AG04449 (cell line): ENCODE results near the gene NOL3.

Source experiments
- CTCF ChIA-PET: fragments of 350-600 bp; formaldehyde crosslinking; extraction: SDS; loops from one replicate; lab custom pipeline; 2021; ENCODE audit warnings: antibody characterized with exemption; lab: Yijun Ruan, JAX
- POLR2A ChIA-PET: fragments of 400-600, 350-600 bp; formaldehyde crosslinking; extraction: SDS; loops from one replicate; lab custom pipeline; 2020; ENCODE audit warnings: antibody characterized with exemption, inconsistent platforms; lab: Yijun Ruan, JAX
- DNase-seq: peaks from one replicate; pipeline ENCODE4 v3.0.0-alpha.2; 2010; ENCODE audit warnings: low read depth, low spot score
- H3K4me3 ChIP-seq: 2 replicates; pipeline ENCODE4 v1.5.1; 2011; ENCODE audit warnings: low read depth, mild to moderate bottlenecking, control low read depth, low read length
- CTCF ChIP-seq: IDR thresholded peaks from one replicate; pipeline ENCODE4 v1.5.1; 2011; ENCODE audit warnings: mild to moderate bottlenecking, moderate library complexity, low read length, control low read depth, inconsistent platforms; ENCODE audit not compliant: insufficient read depth; ENCODE audit errors: missing control alignments

The NOL3 gene

GRCh38 chr16:67191411-67191994 is 21.2 kb downstream of the NOL3 start:
- H3K4me3 ChIP-seq, result peak overlapping the region; percentile 56
- CTCF ChIA-PET, result interaction anchor here (7.5 kb wide), 1 partner anchor 240 kb away, joined by 90 read pairs; no protein-coding TSS in a partner anchor
- POLR2A ChIA-PET, result no interaction called here
- no peak for DNase-seq
- no peak for TF ChIP-seq CTCF

- H3K4me3 ChIP-seq, result peak within 1 kb of the TSS; percentile 97
- no peak for TF ChIP-seq CTCF
- POLR2A ChIA-PET, result no interaction called here
- peak; percentile 40 for DNase-seq
- CTCF ChIA-PET, result interaction anchor here (0.9 to 9.3 kb wide), 2 partner anchors 19 to 238 kb away, joined by 3 to 83 read pairs; no protein-coding TSS in a partner anchor
Observed at GRCh38 chr16:67191995-67192681, 21.8 kb downstream of the NOL3 start, which contains the start of gene E2F4. E2F4 (plus strand) TSS chr16:67192155; CDS start chr16:67192228, 73 bp downstream.

- no peak for TF ChIP-seq CTCF
- ChIA-PET CTCF (interaction anchor here (0.7 to 9.3 kb wide), 3 partner anchors 10 to 238 kb away, joined by 3 to 83 read pairs (median 3); no protein-coding TSS in a partner anchor), POLR2A (no interaction called here)
- H3K4me3 ChIP-seq, result peak overlapping the region; percentile 97
- no peak for DNase-seq
Observed at GRCh38 chr16:67192781-67193361, 22.5 kb downstream of the NOL3 start.

- CTCF ChIA-PET, result interaction anchor here (0.7 to 9.3 kb wide), 4 partner anchors 9 to 39 kb away, joined by 3 to 83 read pairs (median 8); no protein-coding TSS in a partner anchor
- no peak for TF ChIP-seq CTCF
- peak overlapping the region; percentile 97 for H3K4me3 ChIP-seq
- DNase-seq, result no peak
- POLR2A ChIA-PET, result interaction anchor here (1.1 kb wide), 1 partner anchor 14 kb away, joined by 3 read pairs; no protein-coding TSS in a partner anchor
Observed at GRCh38 chr16:67193536-67193935, 23.2 kb downstream of the NOL3 start.

- ChIA-PET CTCF (interaction anchor here (1.7 to 9.3 kb wide), 3 partner anchors 9 to 39 kb away, joined by 5 to 83 read pairs (median 10); no protein-coding TSS in a partner anchor), POLR2A (interaction anchor here (1.1 kb wide), 1 partner anchor 13 kb away, joined by 3 read pairs; no protein-coding TSS in a partner anchor)
- TF ChIP-seq CTCF, result no peak
- no peak for DNase-seq
- no peak overlapping the region for H3K4me3 ChIP-seq
Observed at GRCh38 chr16:67194260-67194659, 23.9 kb downstream of the NOL3 start.
